Stimulated activated naive CD4-positive, alpha-beta T cell (primary cell): ENCODE results near the gene GDI2.

Experiments
- DNase-seq, 6 experiments: peaks; one replicate each; lab custom pipeline; 2025; lab: John Stamatoyannopoulos, UW

Gene GDI2

DNA sequence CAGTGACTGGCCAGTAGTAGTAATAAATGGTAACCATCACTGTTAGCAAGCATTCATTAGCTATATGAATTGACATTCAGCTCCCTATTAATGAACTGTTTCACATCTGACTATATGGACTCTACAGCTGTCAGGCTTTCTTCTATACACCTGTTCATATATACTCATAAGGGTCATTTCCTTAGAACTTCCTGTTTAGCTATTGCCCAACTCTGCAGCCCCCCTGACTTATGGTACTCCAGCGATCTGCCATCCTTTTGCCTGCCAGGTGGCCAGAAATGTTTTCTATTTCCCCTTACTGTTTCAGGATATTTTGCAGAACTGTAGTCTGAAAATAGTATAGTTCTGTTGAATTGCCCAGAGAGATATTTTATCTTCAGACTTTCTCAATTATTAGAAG is 72.0 kb downstream of the GDI2 start:
- DNase-seq, result no peak

DNA sequence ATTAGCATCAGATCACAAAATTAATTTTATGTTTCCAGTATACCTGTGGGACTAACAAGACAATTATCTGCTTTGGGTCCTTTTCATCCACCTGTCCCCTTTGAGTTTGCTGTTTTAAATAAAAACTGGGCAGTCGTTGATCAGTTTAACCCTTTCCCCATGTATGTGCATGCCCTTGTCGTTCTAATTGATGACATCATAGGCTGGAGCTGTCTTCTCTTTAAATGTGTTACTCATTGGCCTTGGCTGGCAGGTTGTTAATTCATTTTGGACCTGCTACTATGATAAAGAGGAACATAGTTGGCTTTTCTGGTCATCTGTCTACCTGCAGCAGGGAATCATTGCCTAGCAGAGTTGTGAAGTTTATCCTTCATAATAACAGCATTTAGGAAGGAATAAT is 74.8 kb downstream of the GDI2 start:
- DNase-seq, result no peak

DNA sequence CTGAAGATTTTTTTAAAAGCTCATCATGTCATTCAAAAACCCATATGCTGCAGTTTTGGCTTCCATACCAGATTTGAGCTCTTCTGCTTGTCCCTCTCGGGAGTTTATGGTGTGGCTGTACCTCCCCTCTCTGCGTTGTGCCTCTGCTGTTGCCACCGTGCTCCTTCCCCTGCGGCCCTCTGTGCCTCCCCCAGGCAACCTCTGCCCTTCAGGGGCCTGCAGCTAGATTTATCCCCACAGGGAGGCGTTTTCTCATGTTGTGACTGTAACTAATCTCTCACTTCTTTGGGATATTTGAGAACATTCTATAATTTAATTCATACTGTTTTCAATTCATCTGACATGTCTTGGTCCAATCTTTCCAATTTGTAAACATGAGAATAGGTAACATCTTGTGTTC is 75.9 kb downstream of the GDI2 start:
- DNase-seq, result no peak

DNA sequence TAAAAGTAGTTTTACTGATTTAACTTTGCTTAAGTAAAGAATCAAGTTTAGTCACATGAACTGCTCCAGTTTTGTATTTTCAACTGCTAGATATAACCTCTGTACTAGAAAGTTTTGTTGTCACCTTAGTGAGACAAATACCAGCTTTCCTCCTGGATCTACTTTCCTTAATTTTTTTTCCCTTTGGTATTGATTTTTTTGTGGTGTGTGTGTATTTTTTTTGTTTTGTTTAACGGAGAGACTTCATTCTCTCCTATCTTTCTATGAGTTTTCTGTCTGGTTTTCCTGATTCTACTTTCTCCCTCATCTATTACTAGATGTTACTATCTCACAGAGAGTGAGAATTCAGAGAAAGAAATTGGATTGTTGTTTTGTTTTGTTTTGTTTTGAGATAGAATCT is 76.6 kb downstream of the GDI2 start:
- no peak for DNase-seq

DNA sequence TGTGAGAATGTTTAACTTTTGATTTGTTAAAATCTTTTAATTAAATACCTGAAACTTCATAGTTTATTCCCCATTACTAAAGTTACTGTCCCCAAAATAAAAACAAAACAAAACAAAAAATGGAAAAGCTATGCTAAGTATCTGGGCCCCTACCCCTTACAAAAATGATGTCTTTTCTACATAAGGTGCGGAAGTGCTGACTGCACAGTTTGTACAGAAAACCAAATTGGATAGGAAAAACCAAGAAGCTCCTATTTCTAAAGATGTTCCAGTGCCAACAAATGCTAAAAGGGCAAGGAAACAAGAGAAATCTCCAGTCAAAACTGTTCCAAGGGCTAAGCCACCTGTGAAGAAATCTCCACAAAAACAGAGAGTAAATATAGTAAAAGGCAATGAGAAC is 78.1 kb downstream of the GDI2 start:
- no peak for DNase-seq

DNA sequence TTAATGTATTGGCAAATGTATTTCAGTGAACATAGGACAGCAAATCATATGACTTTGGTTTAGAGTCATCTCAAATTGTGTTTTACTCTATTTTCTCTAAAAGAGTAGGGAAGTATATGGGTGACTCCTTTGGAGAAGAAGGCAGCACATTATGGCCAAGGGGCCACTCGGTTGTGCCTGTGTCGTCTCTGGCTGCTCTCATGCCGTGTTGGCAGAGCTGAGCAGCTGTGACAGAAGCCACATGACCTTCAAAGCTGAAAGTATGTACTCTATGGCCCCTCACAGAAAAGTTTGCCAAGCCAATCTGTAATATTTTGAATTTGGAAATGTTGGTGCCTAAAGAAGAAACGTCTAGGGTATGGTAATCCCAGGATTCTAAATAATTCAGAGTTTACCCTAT is 81.1 kb downstream of the GDI2 start:
- no peak for DNase-seq

DNA sequence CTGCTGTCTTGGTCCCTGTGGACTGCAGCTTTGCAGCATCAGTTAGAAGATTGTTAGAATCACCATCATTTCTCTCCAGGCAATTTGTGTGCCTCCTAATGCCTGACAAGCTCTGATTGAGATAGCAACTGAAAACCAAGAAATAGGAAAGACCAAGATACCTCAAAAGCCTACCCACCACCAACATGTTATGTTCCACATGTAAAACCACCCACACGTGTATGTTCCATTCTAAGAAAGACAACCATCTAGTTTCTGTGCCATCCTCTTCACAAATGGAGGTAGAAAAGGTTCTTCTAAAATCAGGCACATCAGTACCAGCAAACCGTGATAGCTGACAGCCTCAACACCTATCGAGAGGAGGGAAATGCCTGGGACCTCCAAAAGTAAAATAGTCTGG is 81.7 kb downstream of the GDI2 start:
- no peak for DNase-seq

DNA sequence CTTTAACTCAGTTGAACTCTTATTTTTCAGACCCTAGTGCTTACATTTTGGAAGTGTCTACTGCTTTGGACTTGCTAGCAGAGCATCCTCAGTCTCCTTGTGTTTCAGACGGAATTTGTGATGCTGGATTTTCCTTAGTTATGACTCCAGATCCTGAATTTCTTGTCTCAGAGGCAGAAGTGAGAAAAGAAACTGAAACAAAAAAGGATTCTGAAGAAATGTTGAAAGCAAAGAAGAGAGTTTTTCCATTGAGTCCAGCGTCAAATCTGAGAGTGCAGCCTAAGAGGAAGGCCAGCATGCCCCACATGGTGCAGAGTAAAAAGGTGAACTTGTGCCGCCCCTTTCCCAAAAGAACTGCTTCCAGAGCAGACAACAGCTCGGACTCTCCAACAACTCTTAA is 82.5 kb downstream of the GDI2 start:
- DNase-seq, result no peak

DNA sequence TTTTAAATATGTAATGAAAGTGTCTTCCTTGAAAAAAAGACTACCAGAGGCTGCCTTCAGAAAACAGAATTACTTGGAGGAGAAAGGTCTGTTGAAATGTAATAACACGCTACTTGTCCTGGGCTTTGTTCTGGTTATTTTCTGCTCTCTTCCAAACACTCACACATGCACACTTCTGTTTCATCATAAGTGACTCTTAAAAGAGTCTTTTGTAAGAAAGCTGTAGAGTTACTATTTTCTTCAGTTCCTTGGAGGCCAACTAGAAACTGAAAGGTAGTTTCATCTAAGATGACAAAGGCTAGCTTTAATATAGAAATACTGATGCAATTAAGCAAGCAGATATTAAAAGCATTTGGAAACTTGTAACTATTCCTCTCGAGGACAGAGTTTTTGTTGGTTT is 89.5 kb downstream of the GDI2 start:
- no peak for DNase-seq

DNA sequence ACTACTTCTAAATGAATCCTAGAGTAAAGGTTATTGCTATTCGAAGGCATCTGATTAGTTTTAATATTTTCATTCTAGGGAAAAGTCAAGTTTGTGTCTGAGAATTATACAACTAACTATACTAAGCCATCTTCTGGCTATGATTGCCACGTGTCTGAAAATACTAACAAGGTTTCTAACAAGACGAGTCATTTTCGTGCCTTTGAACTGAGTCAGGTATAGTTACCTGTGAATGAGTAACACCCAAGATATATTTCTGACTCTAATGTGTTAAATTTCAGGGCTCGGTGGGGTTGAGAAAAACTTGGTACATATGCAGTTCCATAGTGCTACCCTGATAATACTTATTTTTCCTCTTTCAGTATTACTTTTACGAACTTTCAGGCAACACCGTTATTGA is 93.1 kb downstream of the GDI2 start:
- DNase-seq, result no peak

DNA sequence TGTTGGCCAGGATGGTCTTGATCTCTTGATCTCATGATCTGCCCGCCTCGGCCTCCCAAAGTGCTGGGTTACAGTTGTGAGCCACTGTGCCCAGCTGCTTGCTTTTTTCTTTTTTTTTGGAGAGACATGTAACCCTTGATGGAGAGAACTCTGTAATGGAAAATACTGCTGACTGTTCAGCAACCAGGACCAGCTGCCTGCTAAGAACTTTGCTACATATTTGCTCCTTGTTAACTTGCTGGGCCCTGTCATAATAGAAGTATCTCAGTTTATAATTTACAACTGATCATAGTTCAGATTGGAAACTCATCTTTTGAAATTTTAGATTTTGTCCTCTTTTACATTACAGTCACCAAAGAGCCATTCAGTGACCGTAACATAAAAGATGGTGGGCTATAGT is 93.7 kb downstream of the GDI2 start:
- DNase-seq, result no peak
